Stimulated activated CD8-positive, alpha-beta memory T cell treated with anti-CD3 and anti-CD28 coated beads, Interleukin-12 subunit alpha, Interleukin-12 subunit beta, amount 100 ng/mL, for 4 hours (primary cell): Measurements from ENCODE around the gene HEXIM2.
"Not testable (repeated sequence)": the region's sequence is repeated elsewhere in the genome, so short reads cannot be mapped to it uniquely, and the experiment has no call there.

Experiments used
- DNase-seq: peaks from one replicate; pipeline ENCODE4 v3.0.0-alpha.2; 2020; ENCODE audit warnings: low read depth

HEXIM2 gene

GRCh38 chr17:45161288-45162024 is at the start of gene HEXIM2:
Gene HEXIM2 (plus strand): TSS chr17:45161875. CDS start chr17:45162794, 919 bp downstream.
- DNase-seq: peak; percentile 93

- no peak for DNase-seq
These were observed 48.9 kb upstream of the HEXIM2 start for GRCh38 chr17:45112559-45113423.

- no peak for DNase-seq
These were observed 48.3 kb upstream of the HEXIM2 start for GRCh38 chr17:45113424-45113754.

GRCh38 chr17:45114117-45114932 is 47.4 kb upstream of the HEXIM2 start:
- no peak for DNase-seq

- no peak for DNase-seq
These were observed 46.6 kb upstream of the HEXIM2 start for GRCh38 chr17:45115015-45115625.

GRCh38 chr17:45115871-45116270 is 45.8 kb upstream of the HEXIM2 start:
- DNase-seq: no peak

GRCh38 chr17:45116434-45117016 is 45.1 kb upstream of the HEXIM2 start:
- DNase-seq: no peak

- DNase-seq: no peak
These were observed 44.3 kb upstream of the HEXIM2 start for GRCh38 chr17:45117334-45117733.

GRCh38 chr17:45117848-45118646 is 43.6 kb upstream of the HEXIM2 start:
- DNase-seq: no peak

GRCh38 chr17:45118691-45119090 is 43.0 kb upstream of the HEXIM2 start:
- DNase-seq: no peak

- no peak for DNase-seq
These were observed 41.7 kb upstream of the HEXIM2 start for GRCh38 chr17:45119964-45120363.

- DNase-seq: no peak
These were observed 41.1 kb upstream of the HEXIM2 start for GRCh38 chr17:45120558-45120957.

- DNase-seq: no peak
These were observed 40.6 kb upstream of the HEXIM2 start for GRCh38 chr17:45121055-45121454.

GRCh38 chr17:45123076-45123770 is 38.5 kb upstream of the HEXIM2 start:
- no peak for DNase-seq

- DNase-seq: no peak
These were observed 37.5 kb upstream of the HEXIM2 start for GRCh38 chr17:45123930-45124796.

GRCh38 chr17:45124797-45125122 is 36.9 kb upstream of the HEXIM2 start:
- not testable (repeated sequence) for DNase-seq

- DNase-seq: no peak
These were observed 36.2 kb upstream of the HEXIM2 start for GRCh38 chr17:45125509-45125908.

GRCh38 chr17:45127207-45127547 is 34.5 kb upstream of the HEXIM2 start:
- DNase-seq: no peak

GRCh38 chr17:45127548-45128300 is 34.0 kb upstream of the HEXIM2 start:
- no peak for DNase-seq
